ENCODE data around the gene SFTPA2.
"Not testable (repeated sequence)": the region's sequence is repeated elsewhere in the genome, so short reads cannot be mapped to it uniquely, and the experiment has no call there.

Gene SFTPA2

DNA sequence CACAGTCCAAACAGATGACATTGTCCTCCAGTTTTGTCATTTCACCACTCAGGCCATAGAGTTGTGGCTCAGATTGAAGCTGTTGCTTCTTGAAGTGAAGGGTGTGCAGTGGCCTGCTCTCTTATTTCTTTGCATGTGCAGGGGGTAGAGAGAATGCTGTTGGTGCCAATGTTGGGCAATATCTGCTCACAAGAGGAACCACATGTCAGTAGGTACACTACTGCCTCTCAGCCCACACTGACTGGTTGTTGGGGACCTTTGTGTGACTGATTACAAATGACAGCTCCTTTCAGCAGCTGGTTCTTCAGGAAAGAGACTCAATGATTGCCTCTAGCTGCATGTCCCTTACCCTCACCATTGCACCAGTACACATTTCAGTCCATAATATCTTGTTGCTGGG lies 28.6 kb upstream of the SFTPA2 start:
- Histone ChIP-seq H3K36me3 (ENCODE audit: control insufficient read depth in 5 of 5, insufficient read depth in 5 of 5, low read length in 5 of 5) (no peaks in the 10 kb centered on the region), H3K4me3 (ENCODE audit: low read depth in 1 of 5, low read length in 5 of 5) (no peak overlapping the region), H3K9me3 (ENCODE audit: control insufficient read depth in 5 of 5, low read length in 5 of 5) (no peaks in the 10 kb centered on the region), H3K27me3 (ENCODE audit: control insufficient read depth in 5 of 5, insufficient read depth in 4 of 5, low read length in 5 of 5) (peaks cover 0 to 3% (median 0%) of the 10 kb centered on the region in 5 donors), H3K27ac (ENCODE audit: low read depth, low read length) (no peak overlapping the region), H3K9ac (ENCODE audit: low read length in 5 of 5) (no peak overlapping the region), H3K4me1 (ENCODE audit: control insufficient read depth in 5 of 5, insufficient read depth in 5 of 5, low read length in 5 of 5) (no peaks in the 10 kb centered on the region)

DNA sequence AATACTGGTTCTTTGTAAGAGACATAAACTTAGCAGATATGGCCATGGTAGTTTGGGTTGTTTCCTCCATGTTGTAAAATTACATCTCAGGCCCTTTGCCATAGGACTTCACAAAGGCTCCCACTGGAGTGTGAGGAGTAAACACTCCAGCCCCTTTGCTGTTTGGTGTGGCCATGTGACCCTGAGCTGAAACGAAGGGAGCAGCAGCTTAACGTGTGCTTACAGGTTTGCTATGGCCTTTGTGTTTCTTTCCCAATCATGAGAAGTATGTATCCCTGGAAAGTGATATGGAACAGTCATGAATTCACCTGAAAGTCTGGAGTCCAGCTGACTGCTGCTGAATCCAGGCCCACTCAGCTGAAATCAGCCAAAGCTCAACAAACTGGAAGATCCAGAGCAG lies 26.7 kb upstream of the SFTPA2 start:
- Histone ChIP-seq H3K27me3 (ENCODE audit: control insufficient read depth in 5 of 5, insufficient read depth in 4 of 5, low read length in 5 of 5) (peaks cover 0 to 3% (median 0%) of the 10 kb centered on the region in 5 donors), H3K4me1 (ENCODE audit: control insufficient read depth in 5 of 5, insufficient read depth in 5 of 5, low read length in 5 of 5) (no peaks in the 10 kb centered on the region), H3K9ac (ENCODE audit: low read length in 5 of 5) (no peak overlapping the region), H3K4me3 (ENCODE audit: low read depth in 1 of 5, low read length in 5 of 5) (no peak overlapping the region), H3K27ac (ENCODE audit: low read depth, low read length) (no peak overlapping the region), H3K36me3 (ENCODE audit: control insufficient read depth in 5 of 5, insufficient read depth in 5 of 5, low read length in 5 of 5) (no peaks in the 10 kb centered on the region), H3K9me3 (ENCODE audit: control insufficient read depth in 5 of 5, low read length in 5 of 5) (no peaks in the 10 kb centered on the region)

GRCh38 chr10:79585870-79586527 lies 25.8 kb upstream of the SFTPA2 start:
- Histone ChIP-seq H3K9ac (ENCODE audit: low read length in 5 of 5) (no peak overlapping the region), H3K9me3 (ENCODE audit: control insufficient read depth in 5 of 5, low read length in 5 of 5) (no peaks in the 10 kb centered on the region), H3K27me3 (ENCODE audit: control insufficient read depth in 5 of 5, insufficient read depth in 4 of 5, low read length in 5 of 5) (peaks cover 0 to 3% (median 0%) of the 10 kb centered on the region in 5 donors), H3K36me3 (ENCODE audit: control insufficient read depth in 5 of 5, insufficient read depth in 5 of 5, low read length in 5 of 5) (no peaks in the 10 kb centered on the region), H3K27ac (ENCODE audit: low read depth, low read length) (no peak overlapping the region), H3K4me3 (ENCODE audit: low read depth in 1 of 5, low read length in 5 of 5) (no peak overlapping the region), H3K4me1 (ENCODE audit: control insufficient read depth in 5 of 5, insufficient read depth in 5 of 5, low read length in 5 of 5) (no peaks in the 10 kb centered on the region)

- Histone ChIP-seq H3K27ac (ENCODE audit: low read depth, low read length) (no peak overlapping the region), H3K9me3 (ENCODE audit: control insufficient read depth in 5 of 5, low read length in 5 of 5) (no peaks in the 10 kb centered on the region), H3K9ac (ENCODE audit: low read length in 5 of 5) (no peak overlapping the region), H3K36me3 (ENCODE audit: control insufficient read depth in 5 of 5, insufficient read depth in 5 of 5, low read length in 5 of 5) (no peaks in the 10 kb centered on the region), H3K4me3 (ENCODE audit: low read depth in 1 of 5, low read length in 5 of 5) (no peak overlapping the region), H3K4me1 (ENCODE audit: control insufficient read depth in 5 of 5, insufficient read depth in 5 of 5, low read length in 5 of 5) (no peaks in the 10 kb centered on the region), H3K27me3 (ENCODE audit: control insufficient read depth in 5 of 5, insufficient read depth in 4 of 5, low read length in 5 of 5) (no peaks in the 10 kb centered on the region)
Observed at GRCh38 chr10:79583488-79584024, 23.3 kb upstream of the SFTPA2 start.

GRCh38 chr10:79582954-79583353 lies 22.7 kb upstream of the SFTPA2 start:
- H3K27ac ChIP-seq (ENCODE audit: low read depth, low read length); H3K27me3 ChIP-seq (ENCODE audit: control insufficient read depth in 5 of 5, insufficient read depth in 4 of 5, low read length in 5 of 5); H3K9ac ChIP-seq (ENCODE audit: low read length in 5 of 5); H3K36me3 ChIP-seq (ENCODE audit: control insufficient read depth in 5 of 5, insufficient read depth in 5 of 5, low read length in 5 of 5); H3K4me1 ChIP-seq (ENCODE audit: control insufficient read depth in 5 of 5, insufficient read depth in 5 of 5, low read length in 5 of 5); H3K9me3 ChIP-seq (ENCODE audit: control insufficient read depth in 5 of 5, low read length in 5 of 5); H3K4me3 ChIP-seq (ENCODE audit: low read depth in 1 of 5, low read length in 5 of 5): not testable (repeated sequence)

DNA sequence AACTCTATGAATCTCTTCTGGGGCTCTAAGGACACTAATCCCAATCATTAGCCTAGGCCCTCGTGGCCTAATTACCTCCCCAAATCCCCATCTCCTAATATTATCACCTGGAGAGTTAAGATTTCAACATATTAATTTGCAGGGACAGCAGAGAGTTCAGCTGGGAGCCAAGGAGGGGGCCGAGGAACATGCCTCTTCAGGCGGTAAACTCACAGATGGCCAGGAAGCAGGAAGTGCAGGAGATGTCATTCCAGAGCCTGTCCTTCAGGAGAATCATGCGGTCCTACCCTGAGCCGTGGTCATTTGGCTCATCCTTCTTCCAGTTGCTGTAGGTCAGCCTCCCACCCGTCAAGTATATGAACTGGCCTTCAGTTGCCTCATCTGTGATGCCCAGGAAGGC lies 21.9 kb upstream of the SFTPA2 start:
- Histone ChIP-seq H3K9ac (ENCODE audit: low read length in 5 of 5) (no peak overlapping the region), H3K4me3 (ENCODE audit: low read depth in 1 of 5, low read length in 5 of 5) (no peak overlapping the region), H3K27ac (ENCODE audit: low read depth, low read length) (no peak overlapping the region), H3K4me1 (ENCODE audit: control insufficient read depth in 5 of 5, insufficient read depth in 5 of 5, low read length in 5 of 5) (no peaks in the 10 kb centered on the region), H3K9me3 (ENCODE audit: control insufficient read depth in 5 of 5, low read length in 5 of 5) (no peaks in the 10 kb centered on the region), H3K36me3 (ENCODE audit: control insufficient read depth in 5 of 5, insufficient read depth in 5 of 5, low read length in 5 of 5) (no peaks in the 10 kb centered on the region), H3K27me3 (ENCODE audit: control insufficient read depth in 5 of 5, insufficient read depth in 4 of 5, low read length in 5 of 5) (no peaks in the 10 kb centered on the region)

- Histone ChIP-seq H3K36me3 (ENCODE audit: control insufficient read depth in 5 of 5, insufficient read depth in 5 of 5, low read length in 5 of 5) (no peaks in the 10 kb centered on the region), H3K27me3 (ENCODE audit: control insufficient read depth in 5 of 5, insufficient read depth in 4 of 5, low read length in 5 of 5) (no peaks in the 10 kb centered on the region), H3K4me1 (ENCODE audit: control insufficient read depth in 5 of 5, insufficient read depth in 5 of 5, low read length in 5 of 5) (no peaks in the 10 kb centered on the region), H3K9ac (ENCODE audit: low read length in 5 of 5) (no peak overlapping the region), H3K27ac (ENCODE audit: low read depth, low read length) (no peak overlapping the region), H3K4me3 (ENCODE audit: low read depth in 1 of 5, low read length in 5 of 5) (no peak overlapping the region), H3K9me3 (ENCODE audit: control insufficient read depth in 5 of 5, low read length in 5 of 5) (no peaks in the 10 kb centered on the region)
Observed at GRCh38 chr10:79581044-79581443, 20.8 kb upstream of the SFTPA2 start.

- Histone ChIP-seq H3K27ac (ENCODE audit: low read depth, low read length) (no peak overlapping the region), H3K36me3 (ENCODE audit: control insufficient read depth in 5 of 5, insufficient read depth in 5 of 5, low read length in 5 of 5) (no peaks in the 10 kb centered on the region), H3K27me3 (ENCODE audit: control insufficient read depth in 5 of 5, insufficient read depth in 4 of 5, low read length in 5 of 5) (no peaks in the 10 kb centered on the region), H3K9ac (ENCODE audit: low read length in 5 of 5) (no peak overlapping the region), H3K4me3 (ENCODE audit: low read depth in 1 of 5, low read length in 5 of 5) (no peak overlapping the region), H3K9me3 (ENCODE audit: control insufficient read depth in 5 of 5, low read length in 5 of 5) (no peaks in the 10 kb centered on the region), H3K4me1 (ENCODE audit: control insufficient read depth in 5 of 5, insufficient read depth in 5 of 5, low read length in 5 of 5) (no peaks in the 10 kb centered on the region)
Observed at GRCh38 chr10:79579361-79579760, 19.2 kb upstream of the SFTPA2 start.

DNA sequence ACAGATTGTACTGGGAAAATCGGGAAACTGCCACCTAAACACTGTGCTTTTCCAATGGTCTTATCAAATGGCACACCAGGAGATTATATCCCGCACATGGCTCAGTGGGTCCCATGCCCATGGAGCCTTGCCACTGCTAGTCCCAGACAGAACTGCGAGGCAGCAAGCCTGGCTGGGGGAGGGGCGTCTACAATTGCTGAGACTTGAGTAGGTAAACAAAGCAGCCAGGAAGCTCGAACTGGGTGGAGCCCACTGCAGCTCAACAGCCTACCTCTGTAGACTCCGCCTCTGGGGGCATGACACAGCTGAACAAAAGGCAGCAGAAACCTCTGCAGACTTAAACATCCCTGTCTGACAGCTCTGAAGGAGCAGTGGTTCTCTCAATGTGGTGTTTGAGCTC lies 10.4 kb upstream of the SFTPA2 start:
- H3K4me1 ChIP-seq (ENCODE audit: control insufficient read depth in 5 of 5, insufficient read depth in 5 of 5, low read length in 5 of 5); H3K27me3 ChIP-seq (ENCODE audit: control insufficient read depth in 5 of 5, insufficient read depth in 4 of 5, low read length in 5 of 5); H3K9ac ChIP-seq (ENCODE audit: low read length in 5 of 5); H3K9me3 ChIP-seq (ENCODE audit: control insufficient read depth in 5 of 5, low read length in 5 of 5); H3K27ac ChIP-seq (ENCODE audit: low read depth, low read length); H3K36me3 ChIP-seq (ENCODE audit: control insufficient read depth in 5 of 5, insufficient read depth in 5 of 5, low read length in 5 of 5): not testable (repeated sequence)
- H3K4me3 ChIP-seq (ENCODE audit: low read depth in 1 of 5, low read length in 5 of 5), result peak overlapping the region in 1 of 5 donors; percentile 3

DNA sequence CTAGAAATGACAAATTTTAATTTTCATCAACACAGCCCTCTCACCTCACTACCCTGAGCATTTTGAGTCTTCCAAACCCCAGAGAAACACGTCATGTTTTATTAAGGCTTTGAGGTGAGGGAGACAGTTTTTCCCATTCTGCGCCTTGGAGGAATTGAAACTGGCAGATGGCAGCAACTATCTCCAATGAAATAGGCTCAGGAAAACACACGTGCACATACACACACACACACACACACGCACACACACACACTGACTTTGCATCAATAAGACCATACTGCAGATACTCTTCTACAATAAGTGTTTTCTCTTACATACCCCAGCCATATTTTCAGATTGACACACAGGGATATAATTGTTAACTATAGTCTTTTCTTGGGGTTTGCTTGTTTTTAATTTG lies 3.2 kb upstream of the SFTPA2 start:
- Histone ChIP-seq H3K36me3 (ENCODE audit: control insufficient read depth in 5 of 5, insufficient read depth in 5 of 5, low read length in 5 of 5) (no peaks in the 10 kb centered on the region), H3K9ac (ENCODE audit: low read length in 5 of 5) (no peak overlapping the region), H3K27ac (ENCODE audit: low read depth, low read length) (no peak overlapping the region), H3K9me3 (ENCODE audit: control insufficient read depth in 5 of 5, low read length in 5 of 5) (no peaks in the 10 kb centered on the region), H3K27me3 (ENCODE audit: control insufficient read depth in 5 of 5, insufficient read depth in 4 of 5, low read length in 5 of 5) (peaks cover 0 to 8% (median 5%) of the 10 kb centered on the region in 5 donors), H3K4me3 (ENCODE audit: low read depth in 1 of 5, low read length in 5 of 5) (no peak overlapping the region), H3K4me1 (ENCODE audit: control insufficient read depth in 5 of 5, insufficient read depth in 5 of 5, low read length in 5 of 5) (peaks cover 0 to 6% (median 3%) of the 10 kb centered on the region in 5 donors)
